Uterus (tissue), 4 donors: ENCODE measurements around the gene RBM14. TPM values are rescaled to one million over a fixed set of nuclear protein-coding genes. Genes with fewer than 3 reads are reported as not detected.

Experiments
- DNase-seq, 2 donors: peaks; one replicate each; pipeline ENCODE4 v3.0.0-alpha.2; 2019 to 2020
- H3K27ac ChIP-seq, 2 donors: fragments of 200-600 bp; sonication (generic); 1 replicate in 1 of 2; 2 replicates in 1 of 2; pipeline ENCODE4 v1.5.1; 2016 to 2018
- H3K27me3 ChIP-seq, 2 donors: fragments of 200-600 bp; sonication (generic); one replicate each; pipeline ENCODE4 v1.5.1; 2018 to 2019; ENCODE audit warnings: control low read depth in 1 of 2
- H3K36me3 ChIP-seq, 2 donors: fragments of 200-600 bp; sonication (generic); one replicate each; pipeline ENCODE4 v1.5.1; 2019; ENCODE audit warnings: control low read depth in 1 of 2
- H3K4me1 ChIP-seq, 2 donors: fragments of 200-600 bp; sonication (generic); one replicate each; pipeline ENCODE4 v1.5.1; 2018 to 2019; ENCODE audit warnings: control low read depth in 1 of 2
- H3K4me3 ChIP-seq, 2 donors: fragments of 200-600 bp; sonication (generic); 1 replicate in 1 of 2; 2 replicates in 1 of 2; pipeline ENCODE4 v1.5.1; 2018 to 2019; ENCODE audit warnings: mild to moderate bottlenecking in 1 of 2
- H3K9me3 ChIP-seq, 2 donors: fragments of 200-600 bp; sonication (generic); one replicate each; pipeline ENCODE4 v1.5.1; 2019; ENCODE audit warnings: control low read depth in 1 of 2
- CTCF ChIP-seq, 4 experiments: fragments of 200-600 bp in 2 of 4; fragments of 450-650 bp in 2 of 4; sonication (generic) in 2 of 4; IDR thresholded peaks; one replicate each; pipeline ENCODE4 v1.5.1; 2016 to 2019; ENCODE audit warnings: antibody characterized with exemption in 4 of 4, mild to moderate bottlenecking in 2 of 4, moderate library complexity in 1 of 4
- POLR2A ChIP-seq, 2 donors: fragments of 450-650 bp; IDR thresholded peaks; one replicate each; pipeline ENCODE4 v1.6.1; 2016; ENCODE audit warnings: antibody characterized with exemption in 2 of 2, mild to moderate bottlenecking in 1 of 2, moderate library complexity in 1 of 2
- intact Hi-C: fragments of 100-400 bp; cut with DNase I; formaldehyde crosslinking; loops from one replicate; pipeline ENCODE4 v1.15.1; 2023; ENCODE audit warnings: low total_unique reads
- total RNA-seq, 4 donors: library from RNA; depleted of rRNA in 3 of 4; stranded (reverse); fragments of >200 nt in 3 of 4; gene quantifications; one replicate each; pipeline versions ENCODE4 v1.1.0 to v1.2.4, GENCODE V29; 2014 to 2023
- donor health status: DM: yes; HTN: yes; CAD: no.

Gene RBM14
- total RNA-seq, 4 donors from 2014 or later = 15.1 to 86.4 (median 53.2) TPM

DNA sequence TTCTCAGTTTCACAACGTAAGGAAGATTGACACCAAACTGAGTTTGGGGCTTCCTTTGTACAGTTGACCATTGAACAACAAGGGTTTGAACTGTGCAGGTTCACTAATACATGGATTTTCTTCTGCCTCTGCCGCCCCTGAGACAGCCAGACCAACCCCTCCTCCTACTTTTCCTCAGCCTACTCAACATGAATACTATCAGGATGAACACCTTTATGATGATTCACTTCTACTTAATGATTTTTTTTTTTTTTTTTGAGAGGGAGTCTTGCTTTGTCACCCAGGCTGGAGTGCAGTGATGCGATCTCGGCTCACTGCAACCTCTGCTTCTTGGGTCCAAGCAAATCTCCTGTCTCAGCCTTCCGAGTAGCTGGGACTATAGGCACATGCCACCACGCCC is 36.7 kb downstream of the RBM14 start:
- Histone ChIP-seq H3K27me3 (no peaks in the 10 kb centered on the region), H3K36me3 (no peaks in the 10 kb centered on the region), H3K9me3 (no peaks in the 10 kb centered on the region), H3K27ac (no peak overlapping the region), H3K4me3 (no peak overlapping the region), H3K4me1 (no peaks in the 10 kb centered on the region)
- DNase-seq = no peak
- intact Hi-C loops = no loop called here
- TF ChIP-seq CTCF (IDR thresholded peaks at IDR 0.05) (no peak), POLR2A (IDR thresholded peaks at IDR 0.05) (no peak)

GRCh38 chr11:66659763-66660162 is 43.3 kb downstream of the RBM14 start:
- H3K27ac ChIP-seq = no peak overlapping the region
- no peaks in the 10 kb centered on the region for H3K9me3 ChIP-seq
- H3K36me3 ChIP-seq = no peaks in the 10 kb centered on the region
- no peak for TF ChIP-seq CTCF (IDR thresholded peaks at IDR 0.05)
- no peak for TF ChIP-seq POLR2A (IDR thresholded peaks at IDR 0.05)
- no peak overlapping the region for H3K4me3 ChIP-seq
- intact Hi-C loops = no loop called here
- DNase-seq = no peak
- H3K4me1 ChIP-seq = no peaks in the 10 kb centered on the region
- no peaks in the 10 kb centered on the region for H3K27me3 ChIP-seq

DNA sequence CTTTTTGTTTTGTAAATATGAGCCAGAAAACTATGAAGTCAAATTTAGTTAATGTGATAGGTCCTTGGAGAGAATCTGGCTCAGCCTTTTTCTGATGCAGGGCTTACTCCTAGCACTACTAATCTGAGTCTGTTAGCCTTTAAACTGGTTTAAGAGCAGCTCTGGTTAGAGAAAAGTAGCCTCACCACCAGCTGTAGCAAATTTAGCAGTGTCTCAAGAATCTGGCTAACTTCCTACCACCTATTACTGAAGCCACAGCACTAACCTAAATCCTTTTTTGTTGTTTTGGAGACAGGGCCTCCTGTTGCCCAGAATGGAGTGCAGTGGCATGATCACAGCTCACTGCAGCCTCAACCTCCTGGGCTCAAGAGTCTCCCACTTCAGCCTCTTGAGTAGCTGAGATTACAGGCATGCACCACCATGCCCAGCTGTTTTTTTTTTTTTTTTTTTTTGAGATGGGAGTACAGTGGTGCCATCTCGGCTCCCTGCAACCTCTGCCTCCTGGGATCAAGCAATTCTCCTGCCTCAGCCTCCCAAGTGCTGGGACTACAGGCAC is 47.4 kb downstream of the RBM14 start:
- Histone ChIP-seq H3K27me3 (no peaks in the 10 kb centered on the region), H3K4me1 (no peaks in the 10 kb centered on the region), H3K9me3 (no peaks in the 10 kb centered on the region), H3K4me3 (no peak overlapping the region), H3K27ac (no peak overlapping the region), H3K36me3 (no peaks in the 10 kb centered on the region)
- no peak for TF ChIP-seq POLR2A (IDR thresholded peaks at IDR 0.05)
- intact Hi-C loops = no loop called here
- no peak for DNase-seq

DNA sequence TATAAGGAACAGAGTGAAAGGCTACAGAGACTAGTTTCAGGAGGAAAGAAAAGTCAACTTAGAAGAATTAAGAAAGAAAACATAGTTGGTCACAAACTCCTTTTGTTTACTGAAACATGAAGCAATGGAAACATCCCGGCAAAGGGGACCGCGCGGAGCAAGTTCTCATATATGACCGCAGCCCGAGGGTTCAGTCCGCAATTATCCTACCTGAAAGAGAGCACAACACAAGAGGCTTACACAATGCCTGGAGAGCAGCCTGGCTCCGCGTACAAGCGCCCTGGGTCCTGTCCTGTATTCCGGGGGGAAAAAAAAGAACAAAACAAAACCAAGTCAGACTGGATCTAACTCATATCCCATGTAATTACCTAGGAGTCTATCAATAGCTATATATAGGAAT is 48.9 kb downstream of the RBM14 start:
- DNase-seq = no peak

DNA sequence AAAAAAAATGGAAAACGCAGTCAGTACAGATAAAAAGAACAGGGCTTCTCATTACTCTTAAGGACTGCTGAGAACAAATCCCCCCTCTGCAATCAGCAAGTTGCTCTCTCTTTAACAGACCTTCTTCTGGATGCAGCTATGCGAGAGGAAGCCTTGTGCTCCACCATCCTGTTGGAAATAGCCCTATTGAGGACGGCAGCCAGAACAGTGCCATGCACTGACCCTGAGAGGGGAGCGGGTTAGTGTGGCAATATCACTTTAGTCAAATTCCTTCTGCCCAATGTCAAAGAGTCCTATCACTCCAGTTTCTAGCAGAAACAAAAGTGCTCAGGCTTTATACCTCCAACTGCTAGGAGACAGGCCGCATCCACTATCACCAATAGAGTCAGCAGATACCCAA is 54.4 kb downstream of the RBM14 start:
- intact Hi-C loops = no loop called here
- DNase-seq = no peak
- Histone ChIP-seq H3K36me3 (no peaks in the 10 kb centered on the region), H3K4me1 (no peaks in the 10 kb centered on the region), H3K27me3 (no peaks in the 10 kb centered on the region), H3K27ac (no peak overlapping the region), H3K9me3 (no peaks in the 10 kb centered on the region), H3K4me3 (no peak overlapping the region)
- TF ChIP-seq POLR2A (IDR thresholded peaks at IDR 0.05) = no peak
- TF ChIP-seq CTCF (IDR thresholded peaks at IDR 0.05) = no peak

More for the DNA sequence above, 48.9 kb downstream of the RBM14 start:
- TF ChIP-seq CTCF (IDR thresholded peaks at IDR 0.05) (no peak), POLR2A (IDR thresholded peaks at IDR 0.05) (no peak)
- intact Hi-C loops = no loop called here
- Histone ChIP-seq H3K27ac (no peak overlapping the region), H3K4me3 (no peak overlapping the region), H3K4me1 (no peaks in the 10 kb centered on the region), H3K9me3 (no peaks in the 10 kb centered on the region), H3K27me3 (no peaks in the 10 kb centered on the region), H3K36me3 (no peaks in the 10 kb centered on the region)
